Tibial artery (tissue), 4 donors: Measurements from ENCODE around the gene CHAC2.

Experiments
- DNase-seq, 2 donors: peaks; one replicate each; pipeline ENCODE4 v3.0.0-alpha.2; 2019
- H3K27ac ChIP-seq, 2 donors: fragments of 200-600 bp; sonication (generic) in 1 of 2; 1 replicate in 1 of 2; 2 replicates in 1 of 2; pipeline ENCODE4 v1.5.1; 2018 to 2019; ENCODE audit warnings: mild to moderate bottlenecking in 1 of 2
- H3K27me3 ChIP-seq, 2 donors: fragments of 200-600 bp; sonication (generic) in 1 of 2; one replicate each; pipeline versions ENCODE4 v1.5.1 to v1.6.0; 2016 to 2019
- H3K36me3 ChIP-seq, 3 donors: fragments of 200-600 bp; sonication (generic) in 2 of 3; one replicate each; pipeline ENCODE4 v1.5.1; 2016 to 2019; ENCODE audit warnings: mild to moderate bottlenecking in 2 of 3
- H3K4me1 ChIP-seq, 4 donors: fragments of 200-600 bp; sonication (generic) in 2 of 4; 1 replicate in 3 of 4; 2 replicates in 1 of 4; pipeline ENCODE4 v1.5.1; 2016 to 2019
- H3K4me3 ChIP-seq, 2 donors: fragments of 200-600 bp; sonication (generic) in 1 of 2; 1 replicate in 1 of 2; 2 replicates in 1 of 2; pipeline ENCODE4 v1.5.1; 2018 to 2019; ENCODE audit warnings: mild to moderate bottlenecking in 2 of 2
- H3K9me3 ChIP-seq, 3 donors: fragments of 200-600 bp; sonication (generic) in 1 of 3; one replicate each; pipeline ENCODE4 v1.5.1; 2016 to 2019
- intact Hi-C: fragments of 100-400 bp; cut with DNase I; formaldehyde crosslinking; loops from one replicate; pipeline ENCODE4 v1.15.0; 2023; ENCODE audit warnings: low total_unique reads
- TF ChIP-seq, protein P1 (sequence below), 2 experiments: fragments of 200-600 bp in 1 of 2; fragments of 450-650 bp in 1 of 2; IDR thresholded peaks; one replicate each; pipeline ENCODE4 v1.5.1; 2017 to 2019; ENCODE audit warnings: antibody characterized with exemption in 2 of 2, mild to moderate bottlenecking in 1 of 2, moderate library complexity in 1 of 2

The CHAC2 gene

GRCh38 chr2:53785366-53785765 lies 17.8 kb downstream of the CHAC2 start:
- peak overlapping the region; percentile 61 to 96 for H3K4me3 ChIP-seq
- H3K9me3 ChIP-seq: no peaks in the 10 kb centered on the region
- TF ChIP-seq, protein P1, sequence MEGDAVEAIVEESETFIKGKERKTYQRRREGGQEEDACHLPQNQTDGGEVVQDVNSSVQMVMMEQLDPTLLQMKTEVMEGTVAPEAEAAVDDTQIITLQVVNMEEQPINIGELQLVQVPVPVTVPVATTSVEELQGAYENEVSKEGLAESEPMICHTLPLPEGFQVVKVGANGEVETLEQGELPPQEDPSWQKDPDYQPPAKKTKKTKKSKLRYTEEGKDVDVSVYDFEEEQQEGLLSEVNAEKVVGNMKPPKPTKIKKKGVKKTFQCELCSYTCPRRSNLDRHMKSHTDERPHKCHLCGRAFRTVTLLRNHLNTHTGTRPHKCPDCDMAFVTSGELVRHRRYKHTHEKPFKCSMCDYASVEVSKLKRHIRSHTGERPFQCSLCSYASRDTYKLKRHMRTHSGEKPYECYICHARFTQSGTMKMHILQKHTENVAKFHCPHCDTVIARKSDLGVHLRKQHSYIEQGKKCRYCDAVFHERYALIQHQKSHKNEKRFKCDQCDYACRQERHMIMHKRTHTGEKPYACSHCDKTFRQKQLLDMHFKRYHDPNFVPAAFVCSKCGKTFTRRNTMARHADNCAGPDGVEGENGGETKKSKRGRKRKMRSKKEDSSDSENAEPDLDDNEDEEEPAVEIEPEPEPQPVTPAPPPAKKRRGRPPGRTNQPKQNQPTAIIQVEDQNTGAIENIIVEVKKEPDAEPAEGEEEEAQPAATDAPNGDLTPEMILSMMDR (IDR thresholded peaks at IDR 0.05): no peak
- H3K27me3 ChIP-seq: no peaks in the 10 kb centered on the region
- H3K4me1 ChIP-seq: peaks cover 0 to 44% (median 34%) of the 10 kb centered on the region in 4 donors
- intact Hi-C loops: no loop called here
- DNase-seq: no peak
- H3K27ac ChIP-seq: no peak overlapping the region
- peaks cover 0 to 7% (median 0%) of the 10 kb centered on the region in 3 donors for H3K36me3 ChIP-seq

DNA sequence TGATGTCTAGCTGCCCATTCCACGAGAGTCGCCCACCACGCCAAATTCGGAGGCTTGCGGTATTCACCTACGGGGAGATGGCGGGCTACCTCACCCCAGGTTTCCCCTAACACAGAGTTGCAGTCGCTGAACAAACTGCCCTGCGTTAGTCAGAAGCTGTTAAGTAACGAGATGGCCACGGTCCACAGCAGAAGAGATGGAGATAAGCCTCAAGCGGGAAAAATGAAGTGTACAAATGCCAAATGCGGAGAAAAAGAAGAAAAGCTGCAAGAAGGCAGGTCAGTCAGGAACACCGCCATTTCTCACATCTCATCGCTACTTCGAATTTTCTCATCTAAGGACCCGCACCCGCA lies 18.7 kb downstream of the CHAC2 start:
- Histone ChIP-seq H3K36me3 (peaks cover 0 to 7% (median 0%) of the 10 kb centered on the region in 3 donors), H3K27ac (peak overlapping the region; percentile 72 to 88), H3K9me3 (no peaks in the 10 kb centered on the region), H3K27me3 (no peaks in the 10 kb centered on the region), H3K4me1 (peaks cover 0 to 47% (median 34%) of the 10 kb centered on the region in 4 donors), H3K4me3 (peak overlapping the region; percentile 61 to 96)
- DNase-seq: peak in 1 of 2 donors; percentile 53
- TF ChIP-seq, protein P1 (IDR thresholded peaks at IDR 0.05): no peak
- intact Hi-C loops: no loop called here

DNA sequence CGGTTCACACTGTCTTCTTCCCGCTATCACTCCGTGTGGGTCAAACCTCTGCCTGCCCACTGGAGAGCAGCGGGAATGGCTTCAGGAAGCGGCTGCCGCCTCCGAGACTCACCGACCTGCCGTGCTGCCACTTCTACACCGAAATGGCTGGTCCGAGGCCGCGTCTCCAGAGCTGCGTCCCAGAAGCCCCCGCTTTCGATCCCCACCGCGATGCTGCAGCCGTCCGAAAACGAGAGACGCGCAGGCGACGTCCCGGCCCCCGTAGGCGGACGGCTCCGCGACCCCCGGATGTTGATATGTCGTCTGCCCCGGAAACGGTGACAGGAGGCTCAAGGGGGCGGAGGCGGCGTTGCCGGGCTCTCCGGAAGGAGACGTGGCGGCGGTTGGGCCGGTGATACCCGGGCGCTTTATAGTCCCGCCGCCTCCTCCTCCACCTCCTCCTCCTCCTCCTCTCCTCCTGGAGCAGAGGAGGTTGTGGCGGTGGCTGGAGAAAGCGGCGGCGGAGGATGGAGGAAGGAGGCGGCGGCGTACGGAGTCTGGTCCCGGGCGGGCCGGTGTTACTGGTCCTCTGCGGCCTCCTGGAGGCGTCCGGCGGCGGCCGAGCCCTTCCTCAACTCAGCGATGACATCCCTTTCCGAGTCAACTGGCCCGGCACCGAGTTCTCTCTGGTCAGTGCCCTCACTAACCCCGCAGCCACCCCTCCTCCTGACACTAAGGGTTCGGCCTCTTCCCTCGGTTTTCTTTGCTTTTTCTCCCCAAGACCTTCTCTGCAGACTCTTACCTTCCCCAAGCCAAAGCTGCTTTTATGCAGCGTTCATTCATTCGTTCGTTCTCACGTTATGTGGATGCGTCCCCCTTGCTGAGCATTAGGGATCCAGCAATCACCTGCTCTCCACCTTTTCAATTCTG lies 19.4 kb downstream of the CHAC2 start, which contains the start of the genes ASB3 and ERLEC1:
ASB3 (minus strand) TSS at position 249 of the 909 bp plus-strand sequence. CDS start 21,381 bp downstream, outside the sequence.
ERLEC1 (plus strand) TSS at position 340 of the 909 bp plus-strand sequence; CDS start at position 507, 167 bp downstream.
- Histone ChIP-seq H3K36me3 (peaks cover 0 to 7% (median 0%) of the 10 kb centered on the region in 3 donors), H3K4me3 (peak within 1 kb of the TSS; percentile 61 to 96), H3K27me3 (no peaks in the 10 kb centered on the region), H3K27ac (peak within 1 kb of the TSS; percentile 72 to 88), H3K4me1 (peaks cover 0 to 47% (median 34%) of the 10 kb centered on the region in 4 donors), H3K9me3 (no peaks in the 10 kb centered on the region)
- TF ChIP-seq, protein P1 (IDR thresholded peaks at IDR 0.05): no peak
- intact Hi-C loops: no loop called here
- DNase-seq: peak; percentile 85 to 92

DNA sequence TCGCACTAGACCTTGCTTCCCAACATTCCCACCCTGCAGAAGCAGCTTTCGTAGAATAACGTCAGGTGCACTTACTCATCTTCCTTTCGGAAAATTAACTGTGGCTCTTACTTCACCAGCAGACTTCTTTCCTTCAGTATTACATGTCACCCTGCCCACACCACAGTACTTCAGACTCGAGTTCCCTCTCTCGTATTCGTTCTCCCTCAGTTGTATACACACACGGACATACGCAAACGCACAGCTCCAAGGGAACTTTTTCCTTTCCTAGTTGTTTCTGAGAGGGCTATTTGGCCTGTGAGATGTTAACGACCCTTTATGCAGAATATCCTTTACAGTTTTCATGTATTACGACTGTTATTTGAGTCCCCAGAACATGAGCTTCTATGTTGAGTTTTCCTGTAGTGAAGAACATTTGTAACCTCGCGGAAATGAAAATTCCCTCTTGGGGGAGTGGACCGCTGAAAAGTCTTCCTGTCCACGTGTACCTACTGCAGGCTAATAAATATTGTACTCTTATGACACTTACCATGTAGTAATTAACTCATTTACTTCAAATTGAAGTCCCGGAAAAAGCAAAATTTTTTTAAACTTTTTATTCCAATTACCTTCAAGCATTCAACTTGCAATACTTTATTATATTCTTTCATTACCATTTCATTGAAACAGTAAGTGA lies 20.1 kb downstream of the CHAC2 start:
- no peak for DNase-seq
- no peaks in the 10 kb centered on the region for H3K9me3 ChIP-seq
- H3K4me3 ChIP-seq: peak overlapping the region; percentile 61 to 96
- H3K4me1 ChIP-seq: peaks cover 0 to 47% (median 34%) of the 10 kb centered on the region in 4 donors
- peaks cover 0 to under 1% (median 0%) of the 10 kb centered on the region in 3 donors for H3K36me3 ChIP-seq
- intact Hi-C loops: no loop called here
- no peaks in the 10 kb centered on the region for H3K27me3 ChIP-seq
- peak overlapping the region; percentile 72 to 88 for H3K27ac ChIP-seq
- TF ChIP-seq, protein P1 (IDR thresholded peaks at IDR 0.05): no peak

DNA sequence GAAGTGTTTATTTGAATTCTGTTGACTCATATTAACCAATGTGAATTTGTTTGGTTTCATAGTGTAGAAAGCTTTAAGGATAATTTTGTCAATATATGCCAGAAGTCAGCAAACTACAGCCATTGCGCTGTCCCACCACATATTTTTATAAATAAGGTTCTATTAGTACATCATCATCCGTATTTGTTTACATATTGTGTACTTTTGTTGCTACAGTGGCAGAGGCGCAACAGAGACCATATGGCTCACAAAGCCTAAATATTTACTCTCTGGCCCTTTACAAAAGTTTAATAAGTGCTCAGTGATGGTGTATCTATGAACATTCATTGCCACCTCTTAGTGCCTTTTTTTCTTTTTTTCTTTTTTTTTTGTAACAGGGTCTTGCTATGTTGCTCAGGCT lies 25.7 kb downstream of the CHAC2 start:
- intact Hi-C loops: no loop called here
- no peak overlapping the region for H3K27ac ChIP-seq
- no peak for DNase-seq

More for the DNA sequence above, 25.7 kb downstream of the CHAC2 start:
- Histone ChIP-seq H3K27me3 (no peaks in the 10 kb centered on the region), H3K4me3 (no peak overlapping the region), H3K9me3 (no peaks in the 10 kb centered on the region), H3K4me1 (peaks cover 0 to 22% (median 7%) of the 10 kb centered on the region in 4 donors), H3K36me3 (peaks cover 20 to 41% (median 33%) of the 10 kb centered on the region in 3 donors)
- TF ChIP-seq, protein P1 (IDR thresholded peaks at IDR 0.05): no peak
